IMR-90 (cell line): Measurements from ENCODE around the gene ANKRD61. TPM values are rescaled to one million over a fixed set of nuclear protein-coding genes. Genes with fewer than 3 reads are reported as not detected.
A peak's percentile ranks its signal among the peaks of the same experiment; 100 is the strongest.

Source experiments
- ATAC-seq: fragments of 200-7000 bp; cut with Tn5 transposase; 2 replicates; pipeline ENCODE4 v1.9.1; 2020; ENCODE audit warnings: low read depth, mild to moderate bottlenecking, moderate library complexity
- BruUV-seq: library from RNA; stranded (reverse); fragments of 400-500 nt; replicated peaks from 2 replicates; lab custom pipeline; 2021; lab: Mats Ljungman, UMichigan
- CTCF ChIA-PET: fragments of 300-600 bp; formaldehyde crosslinking; extraction: SDS; loops from one replicate; lab custom pipeline; 2021; ENCODE audit warnings: antibody characterized with exemption; lab: Yijun Ruan, JAX
- POLR2A ChIA-PET: fragments of 300-600 bp; sonication (Branson Sonifier 250); formaldehyde crosslinking; loops from one replicate; lab custom pipeline; 2022; ENCODE audit warnings: antibody characterized with exemption; ENCODE audit not compliant: unreplicated experiment; lab: Charles Lee
- DNase-seq: peaks from one replicate; pipeline ENCODE4 v3.0.0; 2013
- H2AFZ ChIP-seq: replicated peaks from 2 replicates; pipeline ENCODE3; 2013; ENCODE audit warnings: low read length, mild to moderate bottlenecking; ENCODE audit not compliant: poor library complexity
- H2AK5ac ChIP-seq: 2 replicates; pipeline ENCODE4 v1.6.1; 2013; ENCODE audit warnings: low read depth, low read length, inconsistent platforms
- H2AK9ac ChIP-seq: replicated peaks from 2 replicates; pipeline ENCODE3; 2013; ENCODE audit warnings: mild to moderate bottlenecking, low read depth, low read length, moderate library complexity; ENCODE audit not compliant: poor library complexity
- H2BK120ac ChIP-seq: 2 replicates; pipeline ENCODE4 v1.6.1; 2013; ENCODE audit warnings: low read depth, low read length, inconsistent platforms
- H2BK15ac ChIP-seq: 3 replicates; pipeline ENCODE4 v1.6.1; 2013; ENCODE audit warnings: low read depth, low read length, inconsistent platforms
- H2BK20ac ChIP-seq: 2 replicates; pipeline ENCODE4 v1.6.1; 2013; ENCODE audit warnings: low read depth, mild to moderate bottlenecking, inconsistent platforms, low read length, moderate library complexity
- H2BK5ac ChIP-seq: 2 replicates; pipeline ENCODE4 v1.6.1; 2013; ENCODE audit warnings: mild to moderate bottlenecking, low read depth, low read length, inconsistent platforms; ENCODE audit not compliant: poor library complexity, severe bottlenecking
- H3K14ac ChIP-seq: replicated peaks from 2 replicates; pipeline ENCODE4 v1.6.1; 2013; ENCODE audit warnings: low read depth, low read length, inconsistent platforms
- H3K18ac ChIP-seq: 2 replicates; pipeline ENCODE4 v1.6.1; 2013; ENCODE audit warnings: low read depth, low read length, control low read depth
- H3K23ac ChIP-seq: 2 replicates; pipeline ENCODE4 v1.6.1; 2013; ENCODE audit warnings: low read depth, low read length, inconsistent platforms
- H3K27ac ChIP-seq: 2 replicates; pipeline ENCODE4 v1.5.1; 2013; ENCODE audit warnings: mild to moderate bottlenecking, control low read depth, low read length; ENCODE audit not compliant: insufficient read depth
- H3K27me3 ChIP-seq: 2 replicates; pipeline ENCODE4 v1.6.1; 2013; ENCODE audit warnings: low read length; ENCODE audit not compliant: control insufficient read depth, insufficient read depth
- H3K36me3 ChIP-seq: 2 replicates; pipeline ENCODE4 v1.6.1; 2013; ENCODE audit warnings: low read length, mixed read lengths; ENCODE audit not compliant: control insufficient read depth, insufficient read depth
- H3K4ac ChIP-seq: 2 replicates; pipeline ENCODE4 v1.6.1; 2013; ENCODE audit warnings: low read depth, low read length, inconsistent platforms
- H3K4me1 ChIP-seq: 2 replicates; pipeline ENCODE4 v1.6.1; 2013; ENCODE audit warnings: low read length, mixed read lengths; ENCODE audit not compliant: control insufficient read depth, insufficient read depth
- H3K4me2 ChIP-seq: 2 replicates; pipeline ENCODE4 v1.6.1; 2013; ENCODE audit warnings: low read depth, mild to moderate bottlenecking, control low read depth, low read length, moderate library complexity
- H3K4me3 ChIP-seq: 2 replicates; pipeline ENCODE4 v1.5.1; 2013; ENCODE audit warnings: low read depth, mild to moderate bottlenecking, control low read depth, low read length, moderate library complexity; ENCODE audit not compliant: insufficient read depth
- H3K56ac ChIP-seq: 2 replicates; pipeline ENCODE4 v1.6.1; 2013; ENCODE audit warnings: low read length, inconsistent platforms; ENCODE audit not compliant: insufficient read depth; ENCODE audit errors: extremely low read depth
- H3K79me1 ChIP-seq, 2 experiments: 2 replicates each; pipeline ENCODE4 v1.6.1; 2013; ENCODE audit warnings: low read length in 2 of 2, inconsistent platforms in 1 of 2, low read depth in 1 of 2
- H3K9ac ChIP-seq: 2 replicates; pipeline ENCODE4 v1.6.1; 2013; ENCODE audit warnings: low read depth, low read length, control low read depth
- H3K9me1 ChIP-seq: 2 replicates; pipeline ENCODE4 v1.6.1; 2013; ENCODE audit warnings: low read length, inconsistent platforms; ENCODE audit not compliant: insufficient read depth
- H3K9me3 ChIP-seq: 2 replicates; pipeline ENCODE4 v1.6.1; 2013; ENCODE audit warnings: low read length; ENCODE audit not compliant: control insufficient read depth, insufficient read depth
- H4K20me1 ChIP-seq: 2 replicates; pipeline ENCODE4 v1.6.1; 2013; ENCODE audit warnings: low read length, inconsistent platforms; ENCODE audit not compliant: insufficient read depth
- H4K5ac ChIP-seq: 2 replicates; pipeline ENCODE4 v1.6.1; 2013; ENCODE audit warnings: mild to moderate bottlenecking, low read depth, low read length, control low read depth
- H4K8ac ChIP-seq, 2 experiments: 2 replicates each; pipeline ENCODE4 v1.6.1; 2013; ENCODE audit warnings: low read depth in 2 of 2, low read length in 2 of 2, control low read depth in 1 of 2, inconsistent platforms in 1 of 2
- H4K91ac ChIP-seq: 2 replicates; pipeline ENCODE4 v1.6.1; 2013; ENCODE audit warnings: low read depth, low read length, inconsistent platforms; ENCODE audit not compliant: insufficient read depth
- BHLHE40 ChIP-seq: fragments of 150-350 bp; IDR thresholded peaks from 2 replicates; pipeline ENCODE4 v1.6.1; 2016; ENCODE audit warnings: mild to moderate bottlenecking, low read depth, low read length
- CEBPB ChIP-seq: IDR thresholded peaks from 2 replicates; pipeline ENCODE4 v1.6.1; 2012; ENCODE audit warnings: low read depth, low read length, improper control_type of control experiment
- CHD1 ChIP-seq: IDR thresholded peaks from 2 replicates; pipeline ENCODE4 v1.6.1; 2012; ENCODE audit warnings: low read depth, low read length, improper control_type of control experiment
- FOS ChIP-seq: fragments of 150-350 bp; IDR thresholded peaks from 2 replicates; pipeline ENCODE4 v1.6.1; 2016; ENCODE audit warnings: low read depth, low read length
- MAFK ChIP-seq: IDR thresholded peaks from 2 replicates; pipeline ENCODE4 v1.6.1; 2012; ENCODE audit warnings: low read depth, low read length, improper control_type of control experiment
- MAZ ChIP-seq: IDR thresholded peaks from 2 replicates; pipeline ENCODE4 v1.6.1; 2012; ENCODE audit warnings: low read depth, mild to moderate bottlenecking, low read length, improper control_type of control experiment, moderate library complexity, borderline replicate concordance
- MXI1 ChIP-seq: IDR thresholded peaks from 2 replicates; pipeline ENCODE4 v1.6.1; 2012; ENCODE audit warnings: low read depth, mild to moderate bottlenecking, low read length, moderate library complexity, borderline replicate concordance
- NFE2L2 ChIP-seq: fragments of 150-350 bp; IDR thresholded peaks from 2 replicates; pipeline ENCODE4 v1.6.1; 2016; ENCODE audit warnings: low read depth, mild to moderate bottlenecking, low read length
- POLR2A ChIP-seq: IDR thresholded peaks from 2 replicates; pipeline ENCODE4 v1.6.1; 2012; ENCODE audit warnings: mild to moderate bottlenecking, low read depth, low read length
- RAD21 ChIP-seq: IDR thresholded peaks from 2 replicates; pipeline ENCODE4 v1.6.1; 2012; ENCODE audit warnings: low read length, improper control_type of control experiment
- RCOR1 ChIP-seq: IDR thresholded peaks from 2 replicates; pipeline ENCODE4 v1.6.1; 2012; ENCODE audit warnings: mild to moderate bottlenecking, low read length, improper control_type of control experiment; ENCODE audit not compliant: insufficient replicate concordance
- RFX5 ChIP-seq: IDR thresholded peaks from 2 replicates; pipeline ENCODE4 v1.8.0; 2012; ENCODE audit warnings: low read depth, mild to moderate bottlenecking, low read length, moderate library complexity
- SMC3 ChIP-seq: fragments of 150-350 bp; IDR thresholded peaks from 2 replicates; pipeline ENCODE4 v1.6.1; 2016; ENCODE audit warnings: low read depth, mild to moderate bottlenecking, antibody characterized with exemption, low read length, moderate library complexity
- USF2 ChIP-seq: fragments of 150-350 bp; IDR thresholded peaks from 2 replicates; pipeline ENCODE4 v1.6.1; 2017; ENCODE audit warnings: mild to moderate bottlenecking, antibody characterized with exemption, low read length, low read depth
- WGBS, 2 experiments: methylation state at CpG; one replicate each; pipeline versions ENCODE4 v1.1.5 to v1.1.7; 2013; ENCODE audit warnings: missing lambda C conversion rate in 2 of 2; ENCODE audit not compliant: insufficient read length in 1 of 2; ENCODE audit errors: extremely low coverage in 2 of 2; 5-methylcytosine and 5-hydroxymethylcytosine counted together
- dilution Hi-C: fragments of 300-500 bp; cut with HindIII; formaldehyde crosslinking; loops from one replicate; pipeline ENCODE4 v1.14.3; 2018; ENCODE audit warnings: low sequenced_read_pairs; ENCODE audit not compliant: unreplicated experiment
- in situ Hi-C: fragments of 300-500 bp; cut with MboI; formaldehyde crosslinking; loops from 3 replicates; pipeline ENCODE4 v1.14.3; 2019; ENCODE audit warnings: low sequenced_read_pairs, inconsistent platforms, mixed read lengths
- intact Hi-C: fragments of 100-400 bp; cut with micrococcal nuclease; formaldehyde crosslinking; loops from 2 replicates; pipeline ENCODE4 v1.10.0; 2022
- polyA plus RNA-seq, 3 experiments: library from polyadenylated mRNA; depleted of rRNA; stranded (reverse); fragments of >200 nt; gene quantifications; 2 replicates each; pipeline ENCODE4 v1.2.3, GENCODE V29; 2012; ENCODE audit warnings: low replicate concordance in 1 of 3
- total RNA-seq: library from RNA; depleted of rRNA; stranded (reverse); fragments of >200 nt; gene quantifications from 2 replicates; pipeline ENCODE4 v1.2.3, GENCODE V29; 2012
- TF ChIP-seq, protein P1 (sequence below): fragments of 150-350 bp; IDR thresholded peaks from 2 replicates; pipeline ENCODE4 v1.6.1; 2016; ENCODE audit warnings: low read depth, mild to moderate bottlenecking, low read length, moderate library complexity, borderline replicate concordance
- TF ChIP-seq, protein P2 (sequence below): conservative IDR thresholded peaks from 2 replicates; pipeline ENCODE4 v1.5.1; 2012; ENCODE audit warnings: mild to moderate bottlenecking, low read depth, low read length, improper control_type of control experiment

ANKRD61 gene
- total and polyA plus RNA-seq, 2 of the 4 experiments (the other 2 are of a cell fraction), result 0.17 to 0.36 TPM

GRCh38 chr7:6056616-6057015 is 25.4 kb downstream of the ANKRD61 start:
- POLR2A ChIA-PET, result no interaction called here
- in situ Hi-C loops, result no loop called here
- peaks cover 5% of the 10 kb centered on the region for H3K4me1 ChIP-seq
- no peak overlapping the region for H3K27ac ChIP-seq
- no peak for ATAC-seq
- H3K9me3 ChIP-seq, result no peaks in the 10 kb centered on the region
- no peak overlapping the region for H2AFZ ChIP-seq
- H3K23ac ChIP-seq, result 0 out of 2 replicates have a peak overlapping the region, but pooled peaks have one; percentile 38
- no TSS peak for BruUV-seq
- no peak overlapping the region for H3K4ac ChIP-seq
- H4K91ac ChIP-seq, result no peak overlapping the region
- WGBS, 2 experiments, result no CpG with 5 or more reads among the region's 1 CpG
- no peak overlapping the region for H4K5ac ChIP-seq
- H2AK9ac ChIP-seq, result no peak overlapping the region
- H2BK20ac ChIP-seq, result no peak overlapping the region
- no peak overlapping the region for H3K4me3 ChIP-seq
- TF ChIP-seq RFX5 (no peak), MAFK (no peak), SMC3 (no peak), CEBPB (no peak), USF2 (no peak), CHD1 (no peak), NFE2L2 (no peak), POLR2A (no peak), FOS (no peak), MXI1 (no peak), RCOR1 (no peak), RAD21 (no peak), BHLHE40 (no peak), MAZ (no peak)
- TF ChIP-seq, protein P1, sequence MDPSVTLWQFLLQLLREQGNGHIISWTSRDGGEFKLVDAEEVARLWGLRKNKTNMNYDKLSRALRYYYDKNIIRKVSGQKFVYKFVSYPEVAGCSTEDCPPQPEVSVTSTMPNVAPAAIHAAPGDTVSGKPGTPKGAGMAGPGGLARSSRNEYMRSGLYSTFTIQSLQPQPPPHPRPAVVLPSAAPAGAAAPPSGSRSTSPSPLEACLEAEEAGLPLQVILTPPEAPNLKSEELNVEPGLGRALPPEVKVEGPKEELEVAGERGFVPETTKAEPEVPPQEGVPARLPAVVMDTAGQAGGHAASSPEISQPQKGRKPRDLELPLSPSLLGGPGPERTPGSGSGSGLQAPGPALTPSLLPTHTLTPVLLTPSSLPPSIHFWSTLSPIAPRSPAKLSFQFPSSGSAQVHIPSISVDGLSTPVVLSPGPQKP, result no peak
- TF ChIP-seq, protein P2, sequence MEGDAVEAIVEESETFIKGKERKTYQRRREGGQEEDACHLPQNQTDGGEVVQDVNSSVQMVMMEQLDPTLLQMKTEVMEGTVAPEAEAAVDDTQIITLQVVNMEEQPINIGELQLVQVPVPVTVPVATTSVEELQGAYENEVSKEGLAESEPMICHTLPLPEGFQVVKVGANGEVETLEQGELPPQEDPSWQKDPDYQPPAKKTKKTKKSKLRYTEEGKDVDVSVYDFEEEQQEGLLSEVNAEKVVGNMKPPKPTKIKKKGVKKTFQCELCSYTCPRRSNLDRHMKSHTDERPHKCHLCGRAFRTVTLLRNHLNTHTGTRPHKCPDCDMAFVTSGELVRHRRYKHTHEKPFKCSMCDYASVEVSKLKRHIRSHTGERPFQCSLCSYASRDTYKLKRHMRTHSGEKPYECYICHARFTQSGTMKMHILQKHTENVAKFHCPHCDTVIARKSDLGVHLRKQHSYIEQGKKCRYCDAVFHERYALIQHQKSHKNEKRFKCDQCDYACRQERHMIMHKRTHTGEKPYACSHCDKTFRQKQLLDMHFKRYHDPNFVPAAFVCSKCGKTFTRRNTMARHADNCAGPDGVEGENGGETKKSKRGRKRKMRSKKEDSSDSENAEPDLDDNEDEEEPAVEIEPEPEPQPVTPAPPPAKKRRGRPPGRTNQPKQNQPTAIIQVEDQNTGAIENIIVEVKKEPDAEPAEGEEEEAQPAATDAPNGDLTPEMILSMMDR, result no peak
- dilution Hi-C loops, result no loop called here
- H3K56ac ChIP-seq, result no peak overlapping the region
- CTCF ChIA-PET, result no interaction called here
- H3K36me3 ChIP-seq, result peaks cover 9% of the 10 kb centered on the region
- H3K79me1 ChIP-seq, result peaks cover 6 to 47% of the 10 kb centered on the region in 2 experiments
- H3K18ac ChIP-seq, result no peak overlapping the region
- H3K14ac ChIP-seq, result no peak overlapping the region
- no peak overlapping the region for H2BK120ac ChIP-seq
- H3K9ac ChIP-seq, result no peak overlapping the region
- peaks cover 19% of the 10 kb centered on the region; the same call in 1 of the 2 replicates for H4K20me1 ChIP-seq
- H2BK5ac ChIP-seq, result no peak overlapping the region
- peaks cover 3% of the 10 kb centered on the region; the same call in 1 of the 2 replicates for H3K9me1 ChIP-seq
- no peak overlapping the region for H2BK15ac ChIP-seq
- intact Hi-C loops, result no loop called here
- H3K27me3 ChIP-seq, result no peaks in the 10 kb centered on the region
- H4K8ac ChIP-seq, result no peak overlapping the region
- H2AK5ac ChIP-seq, result no peak overlapping the region
- H3K4me2 ChIP-seq, result no peak overlapping the region; the same call in 1 of the 2 replicates
- DNase-seq, result no peak
